Bronchial epithelial cell (primary cell): ENCODE measurements around the gene LRRC8D. TPM values are rescaled to one million over a fixed set of nuclear protein-coding genes. Genes with fewer than 3 reads are reported as not detected.
A peak's percentile ranks its signal among the peaks of the same experiment; 100 is the strongest.

Source experiments
- DNase-seq: peaks from one replicate; pipeline ENCODE4 v3.0.0-alpha.2; 2010; ENCODE audit warnings: low read depth
- FAIRE-seq: peaks from 2 replicates; lab custom pipeline; 2011; peaks lifted over from hg19 to GRCh38; lab: Jason Lieb, UNC
- H3K27me3 ChIP-seq: 2 replicates; pipeline ENCODE4 v1.5.1; 2011; ENCODE audit warnings: low read length; ENCODE audit not compliant: control insufficient read depth, insufficient read depth
- H3K36me3 ChIP-seq: 2 replicates; pipeline ENCODE4 v1.5.1; 2011; ENCODE audit warnings: low read length; ENCODE audit not compliant: control insufficient read depth, insufficient read depth
- H3K4me3 ChIP-seq: 2 replicates; pipeline ENCODE4 v1.5.1; 2011; ENCODE audit warnings: mild to moderate bottlenecking, low read depth, low read length, control low read depth
- total RNA-seq: library from RNA; depleted of rRNA; stranded (reverse); fragments of >200 nt; gene quantifications from 2 replicates; pipeline ENCODE4 v1.2.1, GENCODE V29; 2014
- TF ChIP-seq, protein P1 (sequence below): IDR thresholded peaks from 2 replicates; pipeline ENCODE4 v1.5.1; 2011; ENCODE audit warnings: mild to moderate bottlenecking, moderate library complexity, low read length, control low read depth, inconsistent platforms; ENCODE audit not compliant: insufficient read depth, severe bottlenecking

The LRRC8D gene
- total RNA-seq, 1 donor from 2014 or later: 35.8 TPM

DNA sequence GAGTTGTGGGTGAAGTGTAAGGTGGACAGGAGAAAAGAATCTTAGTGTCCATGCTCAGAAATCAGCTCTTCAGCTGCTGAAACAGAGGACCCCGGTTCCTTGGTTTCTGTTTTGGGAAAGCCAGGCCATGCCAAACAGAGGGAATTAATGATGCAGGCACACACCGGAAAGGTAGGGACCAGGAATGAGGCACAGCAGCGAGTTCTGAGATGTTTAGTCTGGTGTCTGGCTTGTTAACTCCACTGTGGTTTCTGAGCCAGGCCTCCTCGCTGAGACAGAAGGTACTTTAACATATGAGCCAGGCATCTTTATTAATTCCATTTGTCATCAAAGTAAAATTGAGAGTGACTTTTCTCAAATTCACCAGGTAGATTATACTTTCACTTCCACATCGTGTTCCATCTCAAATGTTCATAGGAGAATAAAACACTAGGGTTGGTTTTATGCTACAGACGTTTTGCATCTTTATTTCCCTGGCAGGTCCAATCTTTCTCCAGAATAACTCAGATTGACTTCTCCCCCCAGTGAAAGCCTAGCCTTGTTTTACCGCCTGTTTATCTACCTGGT is 23.5 kb downstream of the LRRC8D start:
- TF ChIP-seq, protein P1, sequence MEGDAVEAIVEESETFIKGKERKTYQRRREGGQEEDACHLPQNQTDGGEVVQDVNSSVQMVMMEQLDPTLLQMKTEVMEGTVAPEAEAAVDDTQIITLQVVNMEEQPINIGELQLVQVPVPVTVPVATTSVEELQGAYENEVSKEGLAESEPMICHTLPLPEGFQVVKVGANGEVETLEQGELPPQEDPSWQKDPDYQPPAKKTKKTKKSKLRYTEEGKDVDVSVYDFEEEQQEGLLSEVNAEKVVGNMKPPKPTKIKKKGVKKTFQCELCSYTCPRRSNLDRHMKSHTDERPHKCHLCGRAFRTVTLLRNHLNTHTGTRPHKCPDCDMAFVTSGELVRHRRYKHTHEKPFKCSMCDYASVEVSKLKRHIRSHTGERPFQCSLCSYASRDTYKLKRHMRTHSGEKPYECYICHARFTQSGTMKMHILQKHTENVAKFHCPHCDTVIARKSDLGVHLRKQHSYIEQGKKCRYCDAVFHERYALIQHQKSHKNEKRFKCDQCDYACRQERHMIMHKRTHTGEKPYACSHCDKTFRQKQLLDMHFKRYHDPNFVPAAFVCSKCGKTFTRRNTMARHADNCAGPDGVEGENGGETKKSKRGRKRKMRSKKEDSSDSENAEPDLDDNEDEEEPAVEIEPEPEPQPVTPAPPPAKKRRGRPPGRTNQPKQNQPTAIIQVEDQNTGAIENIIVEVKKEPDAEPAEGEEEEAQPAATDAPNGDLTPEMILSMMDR: no peak
- DNase-seq: no peak
- Histone ChIP-seq H3K27me3 (no peaks in the 10 kb centered on the region), H3K4me3 (peak overlapping the region; percentile 62), H3K36me3 (peaks cover 1% of the 10 kb centered on the region)
- FAIRE-seq: no peak

DNA sequence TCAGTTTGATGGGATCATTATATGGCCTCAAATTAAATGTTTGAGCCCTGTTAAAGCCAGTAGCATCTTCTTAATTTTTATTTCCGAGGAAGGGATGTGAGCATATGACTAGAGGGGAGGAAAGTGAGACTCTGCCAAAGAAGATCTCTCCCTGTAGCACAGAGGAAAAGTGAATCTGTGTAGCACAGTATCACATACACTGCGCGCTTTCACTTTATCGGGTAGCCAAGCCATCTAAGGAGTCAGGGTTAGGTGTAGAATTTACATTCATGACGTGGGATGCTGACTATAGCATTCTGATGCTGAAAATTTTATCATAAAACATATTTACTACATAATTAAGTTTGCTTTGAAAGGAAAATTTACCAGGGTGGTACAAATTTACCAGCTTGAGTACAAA is 24.0 kb downstream of the LRRC8D start:
- H3K36me3 ChIP-seq: peaks cover 1% of the 10 kb centered on the region
- TF ChIP-seq, protein P1: no peak
- DNase-seq (no peak), FAIRE-seq (no peak)
- no peak overlapping the region for H3K4me3 ChIP-seq
- no peaks in the 10 kb centered on the region for H3K27me3 ChIP-seq

DNA sequence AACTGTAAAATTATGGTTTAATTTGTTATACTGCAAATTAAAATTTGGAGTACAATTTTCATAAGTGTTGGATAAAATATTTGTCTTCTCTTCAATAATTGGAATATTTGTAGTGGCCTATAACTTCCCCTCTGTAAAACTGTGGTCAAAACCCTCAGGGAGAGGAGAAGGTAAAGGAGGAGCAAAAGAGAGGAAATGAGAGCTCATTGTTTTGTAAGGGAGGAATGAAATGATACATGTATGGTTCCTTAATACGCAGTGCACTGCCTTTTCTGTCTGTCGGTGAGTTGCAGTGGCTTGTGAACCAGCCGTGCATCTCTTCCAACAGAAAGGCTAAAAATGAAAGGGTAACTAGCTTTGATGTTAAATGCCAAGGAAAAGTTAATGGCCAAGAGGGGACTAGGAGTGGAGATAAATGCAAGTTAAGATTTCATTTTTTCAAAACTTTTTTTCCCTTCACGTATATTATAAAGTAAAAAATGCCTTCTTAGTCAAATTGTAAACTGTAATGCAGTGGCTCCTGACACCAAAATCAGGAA is 26.4 kb downstream of the LRRC8D start:
- no peak for DNase-seq
- Histone ChIP-seq H3K27me3 (no peaks in the 10 kb centered on the region), H3K4me3 (no peak overlapping the region), H3K36me3 (peaks cover 1% of the 10 kb centered on the region)
- TF ChIP-seq, protein P1: no peak
- no peak for FAIRE-seq

DNA sequence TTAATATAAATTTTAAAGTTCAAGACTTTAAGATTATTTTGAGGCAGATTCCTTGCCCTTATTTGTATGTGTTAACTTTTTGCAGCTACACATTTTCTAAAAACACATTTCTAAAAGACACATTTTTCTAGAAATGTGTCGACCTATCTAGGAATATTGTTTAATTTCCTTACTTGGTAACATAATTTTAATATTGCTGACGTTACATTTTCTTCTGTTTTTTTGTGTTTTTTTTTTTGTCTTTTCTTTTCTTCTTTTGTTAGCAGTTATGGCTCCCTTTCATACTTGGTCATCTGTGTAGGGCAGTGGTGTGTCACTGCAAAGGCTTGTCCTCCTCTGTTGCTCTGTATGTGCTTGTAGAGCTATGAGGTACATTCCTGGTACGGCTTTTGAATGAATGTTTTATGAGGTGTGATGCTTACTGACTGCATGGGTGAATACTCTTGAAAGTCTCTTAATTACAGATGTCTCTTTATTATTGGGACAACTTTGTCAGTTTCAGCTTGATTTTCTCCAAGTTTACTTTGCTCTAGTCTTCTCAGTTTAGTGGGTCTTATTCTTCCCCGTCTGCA is 30.1 kb downstream of the LRRC8D start:
- DNase-seq (no peak), FAIRE-seq (no peak)
- peaks cover 1% of the 10 kb centered on the region for H3K36me3 ChIP-seq
- TF ChIP-seq, protein P1: no peak
- H3K27me3 ChIP-seq: no peaks in the 10 kb centered on the region
- no peak overlapping the region for H3K4me3 ChIP-seq

DNA sequence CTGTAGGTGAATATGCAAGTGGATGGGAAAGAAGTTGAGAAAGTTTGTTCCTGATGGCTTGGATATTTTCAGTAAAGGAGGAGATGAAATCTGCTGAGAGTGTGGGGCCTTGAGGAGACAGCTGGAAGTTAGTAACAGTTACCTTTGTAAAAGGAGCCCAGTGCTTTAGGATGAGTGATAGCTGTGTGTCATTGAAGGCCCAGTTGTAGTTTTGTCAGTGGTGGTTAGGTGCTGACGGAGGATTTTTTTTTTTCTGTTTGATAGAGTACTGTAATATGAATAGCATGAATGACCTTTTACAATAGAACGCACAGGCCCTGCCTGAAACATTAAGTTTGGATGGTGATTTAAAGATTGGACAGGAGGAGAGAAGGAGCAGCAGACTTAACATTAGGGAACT is 33.3 kb downstream of the LRRC8D start:
- H3K36me3 ChIP-seq: no peaks in the 10 kb centered on the region
- no peak for DNase-seq
- H3K4me3 ChIP-seq: no peak overlapping the region
- H3K27me3 ChIP-seq: no peaks in the 10 kb centered on the region
- FAIRE-seq: no peak
- TF ChIP-seq, protein P1: no peak
